HepG2 (cell line): ENCODE measurements around the gene NAA30. TPM values are rescaled to one million over a fixed set of nuclear protein-coding genes. Genes with fewer than 3 reads are reported as not detected.

Source experiments
- ATAC-seq: fragments of 200-7000 bp; cut with Tn5 transposase; 3 replicates; pipeline ENCODE4 v1.9.1; 2020; ENCODE audit warnings: mild to moderate bottlenecking, moderate library complexity
- BruUV-seq: library from RNA; stranded (reverse); fragments of 400-500 nt; replicated peaks from 2 replicates; lab custom pipeline; 2021; lab: Mats Ljungman, UMichigan
- CTCF ChIA-PET: fragments of 300-600 bp; formaldehyde crosslinking; extraction: SDS; loops from one replicate; lab custom pipeline; 2021; ENCODE audit warnings: low total read pairs, inconsistent platforms, low intra/inter-chr PET ratio; lab: Yijun Ruan, JAX
- POLR2A ChIA-PET: fragments of 350-600 bp; sonication (Branson Sonifier 250); formaldehyde crosslinking; loops from one replicate; lab custom pipeline; 2020; ENCODE audit warnings: antibody characterized with exemption, inconsistent platforms; lab: Yijun Ruan, JAX
- DNase-seq: peaks from one replicate; pipeline ENCODE4 v3.0.0-alpha.2; 2015; ENCODE audit warnings: low spot score
- FAIRE-seq: peaks from 3 replicates; lab custom pipeline; 2011; peaks lifted over from hg19 to GRCh38; lab: Jason Lieb, UNC
- H2AFZ ChIP-seq: one replicate; pipeline ENCODE4 v1.6.1; 2011; ENCODE audit warnings: low read length, inconsistent platforms
- H3K27ac ChIP-seq: fragments of 300-600 bp; 3 replicates; pipeline ENCODE4 v1.8.0; 2011; ENCODE audit warnings: mixed run types, mild to moderate bottlenecking, mixed read lengths, low read length, inconsistent platforms; ENCODE audit not compliant: insufficient read depth; ENCODE audit errors: extremely low read length
- H3K27me3 ChIP-seq, 2 experiments: fragments of 200-600 bp in 1 of 2; 2 replicates in 1 of 2; 3 replicates in 1 of 2; pipeline versions ENCODE4 v1.6.0 to v1.8.0; 2011; ENCODE audit warnings: low read length in 2 of 2, mild to moderate bottlenecking in 2 of 2, moderate library complexity in 2 of 2, inconsistent platforms in 1 of 2; ENCODE audit not compliant: insufficient read depth in 2 of 2, control insufficient read depth in 1 of 2
- H3K36me3 ChIP-seq, 2 experiments: fragments of 200-600 bp in 1 of 2; replicated peaks in 1 of 2; 2 replicates in 1 of 2; 3 replicates in 1 of 2; pipeline versions ENCODE4 v1.5.1 to v1.8.0; 2011; ENCODE audit warnings: low read length in 2 of 2, inconsistent platforms in 1 of 2; ENCODE audit not compliant: insufficient read depth in 2 of 2, control insufficient read depth in 1 of 2
- H3K4me1 ChIP-seq: 2 replicates; pipeline ENCODE4 v1.5.1; 2012; ENCODE audit warnings: low read length, inconsistent platforms; ENCODE audit not compliant: insufficient read depth
- H3K4me2 ChIP-seq: 2 replicates; pipeline ENCODE4 v1.6.0; 2011; ENCODE audit warnings: low read depth, low read length, inconsistent platforms
- H3K4me3 ChIP-seq, 3 experiments: fragments of 200-600 bp in 1 of 3; sonication (generic), shearing (Covaris generic) in 1 of 3; replicated peaks in 1 of 3; 2 replicates each; pipeline ENCODE4 v1.5.1; 2011 to 2016; ENCODE audit warnings: low read length in 3 of 3, inconsistent platforms in 2 of 3, low read depth in 2 of 3, mild to moderate bottlenecking in 2 of 3, control low read depth in 1 of 3, mixed read lengths in 1 of 3; ENCODE audit not compliant: insufficient read depth in 1 of 3
- H3K79me2 ChIP-seq: one replicate; pipeline ENCODE4 v1.6.1; 2011; ENCODE audit warnings: low read length, inconsistent platforms; ENCODE audit not compliant: insufficient read depth
- H3K9ac ChIP-seq: 2 replicates; pipeline ENCODE4 v1.6.0; 2011; ENCODE audit warnings: mild to moderate bottlenecking, low read depth, low read length, inconsistent platforms; ENCODE audit not compliant: insufficient read depth
- H3K9me3 ChIP-seq: 2 replicates; pipeline ENCODE4 v1.5.1; 2012; ENCODE audit warnings: mild to moderate bottlenecking, low read length
- H4K20me1 ChIP-seq: 2 replicates; pipeline ENCODE4 v1.6.0; 2011; ENCODE audit warnings: inconsistent platforms, mild to moderate bottlenecking, low read length, moderate library complexity; ENCODE audit not compliant: insufficient read depth
- GATA4 ChIP-seq: sonication (generic); IDR thresholded peaks from 2 replicates; pipeline ENCODE4 v1.6.1; 2016; ENCODE audit warnings: antibody characterized with exemption, low read depth, borderline replicate concordance
- HNF4G ChIP-seq, 2 experiments: sonication (generic) in 1 of 2; formaldehyde crosslinking in 1 of 2; IDR thresholded peaks; 2 replicates each; pipeline versions ENCODE4 v1.4.0 to v1.6.1; 2011 to 2020; ENCODE audit warnings: borderline replicate concordance in 2 of 2, low read depth in 2 of 2, mild to moderate bottlenecking in 2 of 2, low read length in 1 of 2, missing genetic modification reagents in 1 of 2, moderate library complexity in 1 of 2
- HNRNPLL ChIP-seq: fragments of 200-400 bp; formaldehyde crosslinking; IDR thresholded peaks from 2 replicates; pipeline ENCODE4 v1.6.1; 2017; ENCODE audit warnings: mild to moderate bottlenecking, low read depth, low read length; ENCODE audit not compliant: poor library complexity, severe bottlenecking
- HOXD1 ChIP-seq: sonication (generic); formaldehyde crosslinking; IDR thresholded peaks from 2 replicates; pipeline ENCODE4 v1.5.0; 2020; ENCODE audit warnings: missing genetic modification reagents
- MEF2D ChIP-seq: sonication (generic); formaldehyde crosslinking; IDR thresholded peaks from 2 replicates; pipeline ENCODE4 v1.5.1; 2020; ENCODE audit warnings: mild to moderate bottlenecking, missing genetic modification reagents
- RAD21 ChIP-seq: fragments of 450-650 bp; formaldehyde crosslinking; IDR thresholded peaks from 2 replicates; pipeline ENCODE4 v1.5.0; 2020; ENCODE audit warnings: mild to moderate bottlenecking
- ZNF598 ChIP-seq: sonication (generic); formaldehyde crosslinking; IDR thresholded peaks from 2 replicates; pipeline ENCODE4 v1.5.1; 2020; ENCODE audit warnings: mild to moderate bottlenecking, missing genetic modification reagents, borderline replicate concordance
- ZNF678 ChIP-seq: sonication (generic); formaldehyde crosslinking; IDR thresholded peaks from 2 replicates; pipeline ENCODE4 v1.4.0; 2020; ENCODE audit warnings: mild to moderate bottlenecking, missing genetic modification reagents
- ZNF724P ChIP-seq: sonication (generic); formaldehyde crosslinking; IDR thresholded peaks from 2 replicates; pipeline ENCODE4 v1.8.0; 2022; ENCODE audit warnings: missing genetic modification reagents, borderline replicate concordance
- ZNF816 ChIP-seq: sonication (generic); formaldehyde crosslinking; IDR thresholded peaks from 2 replicates; pipeline ENCODE4 v1.8.0; 2022; ENCODE audit warnings: missing genetic modification reagents, mild to moderate bottlenecking, borderline replicate concordance
- whole genome bisulfite sequencing: methylation state at CpG from one replicate; pipeline ENCODE4 v1.1.6; 2017; ENCODE audit warnings: low lambda C conversion rate; 5-methylcytosine and 5-hydroxymethylcytosine counted together
- in situ Hi-C: cut with HindIII; loops from 2 replicates; pipeline ENCODE4 v1.10.0; 2017; ENCODE audit warnings: low pct_unique_long_range_greater_than_20kb; ENCODE audit not compliant: extremely low pct_ligation_motif_present
- intact Hi-C: fragments of 100-400 bp; cut with micrococcal nuclease; formaldehyde crosslinking; loops from one replicate; pipeline ENCODE4 v1.10.0; 2022; ENCODE audit not compliant: unreplicated experiment
- polyA plus RNA-seq, 8 experiments: library from polyadenylated mRNA; depleted of rRNA in 3 of 8; stranded (reverse) in 7 of 8; unstranded in 1 of 8; fragments of >200 nt; fragmentation: Illumina TruSeq in 4 of 8; extraction: Trizol in 4 of 8; gene quantifications; 2 replicates each; pipeline versions ENCODE4 v1.2.1 to v1.2.3, GENCODE V29; 2011 to 2016; ENCODE audit warnings: low read depth in 4 of 8, missing spikeins in 1 of 8, mixed read lengths in 1 of 8; ENCODE audit not compliant: insufficient read depth in 1 of 8
- total RNA-seq, 5 experiments: library from RNA; depleted of rRNA; stranded (reverse); fragments of >200 nt; fragmentation: Illumina TruSeq; extraction: Trizol; gene quantifications; 2 replicates each; pipeline ENCODE4 v1.2.3, GENCODE V29; 2016; ENCODE audit warnings: low read depth in 1 of 5

Gene NAA30
- total and polyA plus RNA-seq, 2 of the 13 experiments (the other 11 are each of a cell fraction or from before 2014, with no cell fraction given): 10.8 to 18.4 TPM

DNA sequence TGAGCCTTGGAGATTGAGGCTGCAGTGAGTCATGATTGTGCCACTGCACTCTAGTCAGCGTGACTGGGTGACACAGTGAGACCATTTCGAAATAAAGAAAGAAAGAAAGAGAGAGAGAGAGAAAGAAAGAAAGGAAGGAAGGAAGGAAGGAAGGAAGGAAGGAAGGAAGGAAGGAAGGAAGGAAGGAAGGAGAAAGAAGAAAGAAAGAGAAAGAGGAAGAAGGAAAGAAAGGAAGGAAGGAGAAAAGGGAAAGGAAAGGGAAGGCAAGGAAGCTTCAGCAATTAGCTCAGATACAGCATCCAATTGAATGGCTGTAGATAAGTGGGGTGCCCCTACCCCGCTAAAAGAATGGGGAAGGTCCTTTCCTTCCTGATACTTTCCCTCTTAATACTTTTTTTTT, 9.5 kb upstream of the NAA30 start:
- CTCF ChIA-PET: no interaction called here
- no peak for DNase-seq
- H2AFZ ChIP-seq: no peak overlapping the region
- H3K4me2 ChIP-seq: no peak overlapping the region
- no peak overlapping the region for H3K9ac ChIP-seq
- peaks cover 16% of the 10 kb centered on the region; the same call in 1 of the 2 replicates for H3K4me1 ChIP-seq
- no peak overlapping the region for H3K4me3 ChIP-seq
- 9% methylated on average over 3 of the region's 3 CpGs for WGBS
- H3K27ac ChIP-seq: no peak overlapping the region
- no peak for ATAC-seq
- no peaks in the 10 kb centered on the region for H3K79me2 ChIP-seq
- in situ Hi-C loops: no loop called here
- H3K9me3 ChIP-seq: no peaks in the 10 kb centered on the region
- H4K20me1 ChIP-seq: no peaks in the 10 kb centered on the region
- intact Hi-C loops: no loop called here
- no peaks in the 10 kb centered on the region for H3K36me3 ChIP-seq
- no peak for TF ChIP-seq ZNF598 (CRISPR knock-in tag)
- no peak for TF ChIP-seq MEF2D (CRISPR knock-in tag)
- no peak for TF ChIP-seq ZNF816 (CRISPR knock-in tag)
- TF ChIP-seq HNRNPLL: no peak
- TF ChIP-seq ZNF724P (CRISPR knock-in tag): no peak
- no peak for TF ChIP-seq ZNF678 (CRISPR knock-in tag)
- no peak for TF ChIP-seq HOXD1 (CRISPR knock-in tag)
- TF ChIP-seq RAD21: no peak
- no peak for TF ChIP-seq GATA4
- no peak for TF ChIP-seq HNF4G (IDR thresholded peaks at IDR 0.05; ENCODE audit: borderline replicate concordance, low read depth, low read length)
- no peak for TF ChIP-seq HNF4G (CRISPR knock-in tag; IDR thresholded peaks at IDR 0.05; ENCODE audit: borderline replicate concordance, low read depth)
- TF ChIP-seq, all 625 proteins: peak for 0
- BruUV-seq: no TSS peak
- no peaks in the 10 kb centered on the region; a peak in 1 of 5 replicates for H3K27me3 ChIP-seq
- no peak for FAIRE-seq
- POLR2A ChIA-PET: interaction anchor here (0.7 to 1.5 kb wide), 2 partner anchors 9 to 318 kb away, joined by 3 to 6 read pairs; no protein-coding TSS in a partner anchor
